ENCODE data around the gene GPR137.
A peak's percentile ranks its signal among the peaks of the same experiment; 100 is the strongest.
"Not testable (repeated sequence)": the region's sequence is repeated elsewhere in the genome, so short reads cannot be mapped to it uniquely, and the experiment has no call there.

GRCh38 chr11:64246621-64246870 is 39.1 kb upstream of the GPR137 start:
- TF ChIP-seq FOXM1 (IDR thresholded peaks at IDR 0.05; ENCODE audit: borderline replicate concordance) = peak; percentile 32; the same call in 1 of the 2 replicates
- not testable (repeated sequence) for TF ChIP-seq TARDBP (IDR thresholded peaks at IDR 0.05); LEF1 (IDR thresholded peaks at IDR 0.05; ENCODE audit: borderline replicate concordance); SP1 (IDR thresholded peaks at IDR 0.05); SUZ12 (IDR thresholded peaks at IDR 0.05); ARNT (IDR thresholded peaks at IDR 0.05); FOXA1 (IDR thresholded peaks at IDR 0.05); BHLHE40 (IDR thresholded peaks at IDR 0.05; ENCODE audit: borderline replicate concordance); ELF4 (IDR thresholded peaks at IDR 0.05); ZNF384 (IDR thresholded peaks at IDR 0.05); FOXK2 (IDR thresholded peaks at IDR 0.05)

Data from HEK293T (cell line).